GM21390 (cell line): ENCODE measurements around the gene NUDT15.
"Not testable (repeated sequence)": the region's sequence is repeated elsewhere in the genome, so short reads cannot be mapped to it uniquely, and the experiment has no call there.

ENCODE experiments used
- ATAC-seq: cut with Tn5 transposase; IDR thresholded peaks from one replicate; pipeline ENCODE4 v1.9.1; 2021; ENCODE audit not compliant: unreplicated experiment

Gene NUDT15

DNA sequence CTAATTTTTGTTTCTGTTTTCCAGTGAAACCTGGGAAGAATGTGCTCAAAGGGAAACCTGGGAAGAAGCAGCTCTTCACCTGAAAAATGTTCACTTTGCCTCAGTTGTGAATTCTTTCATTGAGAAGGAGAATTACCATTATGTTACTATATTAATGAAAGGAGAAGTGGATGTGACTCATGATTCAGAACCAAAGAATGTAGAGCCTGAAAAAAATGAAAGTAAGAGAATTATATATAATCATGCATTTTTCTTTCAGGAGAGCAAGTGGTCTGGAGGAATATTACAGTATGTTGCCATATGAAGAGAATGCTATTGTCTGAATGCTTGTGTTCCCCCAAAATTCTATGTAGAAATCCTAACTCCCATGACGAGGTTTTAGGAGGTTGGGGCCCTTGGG, 3.4 kb downstream of the NUDT15 start:
- no peak for ATAC-seq

DNA sequence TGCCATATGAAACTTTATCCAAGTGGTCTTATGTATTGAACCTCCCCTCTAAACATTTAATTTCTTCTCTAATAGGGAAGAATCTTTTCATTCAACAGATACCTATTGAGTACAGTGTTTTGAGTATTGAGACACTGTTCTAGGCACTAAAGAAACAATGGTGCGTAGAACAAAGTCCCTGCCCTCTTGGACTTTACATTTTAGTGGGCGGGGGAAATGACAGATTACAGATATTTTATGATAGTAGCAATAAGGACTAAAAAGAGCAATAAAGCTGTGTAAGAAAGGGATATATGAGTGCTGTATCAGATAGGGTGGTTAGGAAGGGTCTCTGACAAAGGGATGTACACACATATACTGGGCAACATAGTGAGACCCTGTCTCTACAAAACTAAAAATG, 5.4 kb downstream of the NUDT15 start:
- no peak for ATAC-seq

DNA sequence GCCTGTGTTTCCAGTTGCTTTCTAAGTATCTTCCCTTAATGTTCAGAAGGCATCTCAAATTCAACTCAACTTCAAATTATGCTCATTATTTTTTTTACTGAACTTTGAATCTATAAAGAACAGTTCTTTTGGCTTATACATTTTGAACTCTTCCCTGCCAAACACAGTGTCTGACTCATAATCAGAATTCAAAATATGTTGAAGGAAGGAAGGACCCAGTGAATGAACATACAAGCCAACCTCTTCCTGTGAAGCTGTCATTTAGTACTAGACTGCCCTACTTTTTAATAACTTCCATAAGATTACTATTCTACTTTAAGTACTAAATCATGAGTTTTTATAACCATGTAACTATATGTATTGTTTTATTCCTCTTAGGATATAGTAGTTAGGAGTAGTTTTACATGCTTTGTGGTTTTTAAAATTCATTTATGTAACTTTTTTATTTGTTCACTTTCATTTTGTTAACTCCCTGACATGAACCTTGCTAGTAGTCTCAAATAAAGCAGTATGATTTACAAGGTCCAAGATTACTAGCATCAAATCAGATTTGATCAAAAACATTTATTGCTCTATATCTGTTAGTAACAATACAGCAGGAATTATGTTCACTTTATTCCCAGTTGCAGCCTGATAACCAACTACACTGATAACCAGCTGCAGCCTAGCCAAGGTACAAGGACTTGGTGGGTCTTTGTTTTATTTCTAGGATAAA, 6.4 kb downstream of the NUDT15 start:
- ATAC-seq = no peak

DNA sequence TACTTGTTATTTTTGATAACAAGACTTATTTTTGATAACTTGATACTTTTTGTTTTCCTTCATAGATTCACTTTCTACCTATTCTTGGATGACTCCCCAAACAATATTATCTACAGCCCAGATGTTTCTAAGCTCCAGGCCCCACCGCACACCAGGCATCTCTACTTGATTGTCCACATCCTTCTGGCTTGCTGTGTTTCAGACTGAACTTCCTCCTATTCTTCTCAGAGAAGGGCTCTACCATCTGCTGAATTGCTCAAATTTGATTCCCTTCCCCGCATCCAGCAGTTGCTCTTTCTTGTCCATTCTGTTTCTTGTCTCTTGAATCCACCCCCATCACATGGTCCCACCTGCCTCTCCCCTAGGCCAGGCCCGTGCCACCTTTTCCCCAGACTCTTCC, 13.0 kb downstream of the NUDT15 start:
- no peak for ATAC-seq

DNA sequence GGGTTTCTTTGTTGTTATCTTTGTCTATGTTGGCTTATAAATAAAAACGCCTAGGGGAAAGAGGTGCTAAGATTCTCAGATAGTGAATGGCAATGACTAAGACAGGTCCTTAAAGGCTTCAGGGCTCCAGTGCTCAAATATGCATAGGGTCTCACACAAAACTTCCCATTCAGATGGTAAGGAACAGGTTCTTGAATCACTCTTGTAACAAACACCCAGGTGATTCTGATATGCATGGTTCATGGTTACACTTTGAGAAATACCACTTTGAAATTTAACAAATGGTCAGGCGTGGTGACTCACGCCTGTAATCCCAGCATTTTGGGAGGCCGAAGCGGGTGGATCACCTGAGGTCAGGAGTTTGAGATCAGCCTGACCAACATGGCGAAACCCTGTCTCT, 17.1 kb downstream of the NUDT15 start:
- ATAC-seq = no peak

DNA sequence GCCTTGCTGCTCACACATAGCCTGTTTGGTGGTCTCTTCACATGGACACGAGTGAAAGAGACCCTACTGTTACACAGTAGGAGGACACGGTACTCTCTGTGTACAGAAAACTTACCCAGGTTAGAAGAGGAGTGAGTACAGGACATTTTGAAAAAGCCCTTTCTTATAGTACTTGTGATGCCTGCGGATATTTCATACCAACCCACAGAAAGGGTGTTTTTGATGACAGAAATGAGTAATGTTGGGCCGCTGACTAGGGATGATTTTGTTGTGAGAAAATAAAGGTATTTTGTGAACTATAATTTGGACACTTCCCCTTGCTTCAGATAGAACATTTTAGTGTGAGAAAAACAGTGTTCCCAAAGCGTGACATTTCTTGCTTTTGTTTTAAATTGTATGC, 18.2 kb downstream of the NUDT15 start:
- no peak for ATAC-seq

DNA sequence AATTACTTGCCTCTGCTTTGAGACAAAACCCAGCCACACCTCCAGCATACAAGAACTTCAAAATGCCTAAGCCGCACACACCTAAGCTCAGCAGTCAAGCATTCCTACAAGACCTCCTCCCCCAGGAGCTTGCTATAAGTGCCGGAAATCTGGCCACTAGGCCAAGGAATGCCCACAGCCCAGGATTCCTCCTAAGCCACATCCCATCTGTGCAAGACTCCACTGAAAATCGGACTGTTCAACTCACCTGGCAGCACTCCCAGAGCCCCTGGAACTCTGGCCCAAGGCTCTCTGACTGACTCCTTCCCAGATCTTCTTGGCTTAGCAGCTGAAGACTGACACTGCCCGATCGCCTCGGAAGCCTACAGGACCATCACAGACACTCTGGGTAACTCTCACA, 21.0 kb downstream of the NUDT15 start:
- not testable (repeated sequence) for ATAC-seq

DNA sequence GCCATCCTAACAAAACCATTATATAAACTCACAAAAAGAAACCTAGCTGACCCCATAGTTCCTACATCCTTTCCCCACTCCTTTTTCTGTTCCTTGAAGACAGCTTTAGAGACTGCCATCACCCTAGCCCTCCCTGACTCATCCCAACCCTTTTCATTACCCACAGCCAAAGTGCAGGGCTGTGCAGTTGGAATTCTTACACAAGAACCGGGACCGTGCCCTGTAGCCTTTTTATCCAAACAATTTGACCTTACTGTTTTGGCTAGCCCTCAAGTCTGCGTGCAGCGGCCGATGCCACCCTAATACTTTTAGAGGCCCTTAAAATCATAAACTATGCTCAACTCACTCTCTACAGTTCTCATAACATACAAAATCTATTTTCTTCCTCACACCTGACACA, 22.4 kb downstream of the NUDT15 start:
- ATAC-seq = not testable (repeated sequence)

DNA sequence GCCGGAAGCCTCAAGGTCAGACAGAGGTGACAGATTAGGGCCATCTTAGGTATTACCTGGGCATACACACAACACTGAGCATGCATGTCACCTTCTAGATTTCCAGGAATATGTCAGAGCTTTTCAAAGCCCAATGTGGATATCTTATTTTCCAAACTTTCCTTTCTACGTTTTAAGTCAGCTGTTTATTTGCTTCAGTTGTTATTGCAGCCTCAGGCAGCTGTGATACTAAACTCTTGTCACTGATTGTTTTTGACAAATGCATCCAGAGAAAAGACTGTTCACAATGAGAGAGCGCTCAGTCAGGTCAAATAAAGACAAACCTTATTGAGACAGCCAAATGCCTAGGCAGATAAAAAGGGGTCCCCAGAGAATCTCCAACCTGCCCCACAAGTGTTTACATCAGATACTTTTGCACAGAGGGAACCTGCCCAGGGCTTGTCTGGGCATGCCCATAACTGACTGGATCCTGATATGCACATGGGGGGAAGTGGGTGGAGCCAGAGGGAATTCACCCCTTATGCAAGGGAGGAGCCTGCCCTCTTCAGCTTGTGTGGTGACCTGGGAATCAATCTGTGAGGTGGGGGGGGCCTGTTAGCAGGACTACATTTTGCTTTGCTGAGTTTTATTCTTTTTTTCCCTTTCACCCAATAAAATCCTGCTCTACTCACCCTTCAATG, 28.9 kb downstream of the NUDT15 start:
- peak; percentile 53 for ATAC-seq

DNA sequence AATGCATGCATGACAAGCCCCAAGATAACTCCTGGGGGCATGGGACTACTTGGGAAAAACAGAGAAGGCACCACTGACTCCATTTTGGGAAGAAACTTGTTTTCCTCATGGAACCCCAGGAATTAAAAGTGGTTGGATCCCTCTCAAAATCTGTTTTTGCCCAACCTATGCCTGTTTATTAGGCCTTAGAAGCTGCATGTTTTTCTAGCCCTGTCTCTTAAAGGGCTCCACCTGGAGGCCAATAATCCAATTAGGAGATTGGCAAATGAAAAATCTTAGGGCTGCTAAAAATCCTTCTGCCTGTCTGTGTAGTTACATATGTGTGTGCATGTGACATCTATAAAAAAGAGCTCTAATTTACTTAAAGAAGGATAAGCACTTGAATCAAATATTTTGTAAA, 30.5 kb downstream of the NUDT15 start:
- no peak for ATAC-seq

DNA sequence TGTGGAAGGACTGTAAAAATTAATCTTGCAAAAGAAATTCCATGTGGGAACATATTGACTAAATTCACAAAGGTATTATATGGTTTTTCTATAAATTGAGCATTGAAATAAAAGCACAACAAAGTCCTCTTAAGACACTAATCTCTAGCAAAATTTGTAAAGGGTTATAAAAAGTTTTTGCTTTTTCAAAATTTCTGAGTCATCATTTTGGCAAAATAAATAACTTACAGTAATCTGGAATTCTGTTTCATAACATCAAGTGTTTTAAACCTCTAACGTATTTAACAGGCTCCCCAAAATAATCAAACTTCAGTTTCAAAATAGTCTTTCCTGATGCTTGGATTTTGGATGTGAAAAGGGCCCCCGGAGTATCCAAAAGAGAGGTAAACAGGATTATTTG, 31.4 kb downstream of the NUDT15 start:
- ATAC-seq = no peak

DNA sequence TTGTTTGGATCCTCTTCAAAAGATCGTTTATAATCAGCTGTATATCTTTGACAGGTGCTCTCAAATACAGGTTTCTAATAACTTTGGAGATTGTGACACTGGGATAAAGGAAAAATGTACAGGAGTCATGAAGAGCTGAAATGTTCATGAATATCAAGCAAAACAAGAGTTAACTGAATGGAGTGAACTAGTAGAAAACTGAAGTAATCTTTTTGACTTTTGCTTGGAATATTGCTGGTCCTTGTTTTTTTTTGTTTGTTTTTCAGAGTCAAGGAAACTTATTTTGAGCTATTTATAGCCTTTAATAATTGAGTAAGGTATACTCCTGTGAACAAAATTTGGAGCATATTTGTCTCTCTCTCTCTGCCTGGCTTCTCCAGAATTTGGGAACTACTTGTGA, 32.0 kb downstream of the NUDT15 start:
- no peak for ATAC-seq

DNA sequence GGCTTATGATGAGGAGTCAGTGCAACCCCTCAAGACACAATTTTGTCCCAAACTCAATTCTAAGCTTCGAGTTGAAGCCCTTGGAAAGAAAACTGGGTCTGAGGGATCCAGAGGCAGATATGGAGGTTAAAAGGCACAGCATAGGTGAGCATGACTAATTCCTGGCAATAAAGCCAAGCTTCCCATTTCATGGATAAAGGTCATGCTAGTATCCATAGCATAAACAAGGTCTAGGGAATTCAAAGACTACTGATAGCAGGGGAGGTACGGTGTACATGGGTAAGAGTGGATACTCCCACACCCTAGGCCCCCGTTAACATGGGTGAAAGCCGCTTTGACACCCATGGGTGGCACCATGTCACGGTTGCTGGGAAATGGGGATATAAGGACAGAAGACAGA, 33.4 kb downstream of the NUDT15 start:
- no peak for ATAC-seq

DNA sequence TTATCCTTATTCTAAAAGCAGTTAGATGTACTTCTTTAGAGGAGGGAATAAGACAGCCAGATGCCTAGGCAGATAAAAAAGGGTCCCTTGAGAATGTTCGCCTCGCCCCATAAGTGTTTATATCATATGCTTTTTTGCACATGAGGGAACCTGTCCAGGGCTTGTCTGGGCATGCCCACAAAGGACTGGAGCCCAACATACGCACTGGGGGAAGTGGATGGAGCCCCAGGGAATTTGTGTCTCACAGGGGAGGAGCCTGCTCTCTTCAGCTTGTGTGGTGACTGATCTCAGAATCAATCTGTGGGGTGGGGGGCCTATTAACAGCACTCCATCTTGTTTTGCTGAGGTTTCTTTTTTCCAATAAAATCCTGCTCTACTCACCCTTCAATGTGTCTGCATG, 34.8 kb downstream of the NUDT15 start:
- ATAC-seq = no peak

DNA sequence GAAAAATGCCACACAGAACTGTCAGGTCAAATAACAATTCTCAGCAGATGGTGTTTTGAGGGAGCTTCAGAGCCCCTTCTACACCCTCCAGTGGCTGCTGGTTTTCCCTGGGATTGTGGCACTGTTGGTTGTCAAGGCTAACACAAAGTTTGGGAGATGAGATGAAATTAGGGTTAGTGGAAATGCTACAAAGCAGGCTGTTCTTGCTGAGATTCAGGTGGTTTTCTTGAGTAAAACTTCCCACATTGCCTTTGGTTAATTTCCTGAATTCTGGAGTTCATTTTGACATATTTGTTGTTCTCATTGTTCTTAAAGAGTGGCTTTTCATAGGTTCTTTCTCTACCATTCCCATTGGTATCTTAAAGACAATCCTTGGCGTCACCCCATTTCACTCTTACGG, 35.3 kb downstream of the NUDT15 start:
- no peak for ATAC-seq

DNA sequence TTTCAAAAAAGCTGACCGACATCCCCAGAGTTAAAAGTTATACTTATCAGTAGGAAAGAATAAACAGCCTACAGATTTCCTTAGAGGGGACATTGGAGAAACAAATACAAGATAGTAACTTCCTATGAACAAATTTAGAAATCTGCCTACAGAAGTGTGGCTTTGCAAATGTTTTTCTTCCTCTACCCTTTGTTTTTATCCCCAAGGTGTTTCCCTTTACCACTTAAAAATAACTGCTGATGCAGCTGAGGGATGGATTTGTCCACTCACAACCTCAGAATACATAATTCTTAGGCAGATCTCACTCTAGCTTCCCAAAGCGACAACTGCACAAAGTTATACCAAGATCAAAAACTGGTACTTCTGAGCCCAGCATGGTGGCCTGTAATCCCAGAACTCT, 36.5 kb downstream of the NUDT15 start:
- ATAC-seq = no peak

DNA sequence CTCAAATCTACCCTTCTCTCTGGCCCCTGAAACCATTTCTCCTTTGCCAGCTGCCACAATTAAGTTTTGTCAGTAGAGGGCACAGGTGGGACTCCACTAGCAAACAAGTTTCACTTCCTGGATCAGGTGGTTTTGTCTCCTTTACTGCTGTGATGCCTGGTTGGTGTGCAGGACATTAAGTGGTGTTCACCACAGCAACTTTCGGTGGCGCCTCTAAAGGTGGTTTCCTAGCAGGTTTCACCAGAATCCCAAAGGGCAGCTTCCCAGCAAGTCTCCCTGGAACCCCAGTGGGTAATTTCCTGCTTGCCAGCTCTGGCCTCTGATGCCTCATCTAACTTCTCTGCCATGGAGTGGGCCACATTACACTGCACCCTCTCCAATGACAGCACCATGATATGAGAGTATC, 40.7 kb downstream of the NUDT15 start:
- ATAC-seq = peak; percentile 99

DNA sequence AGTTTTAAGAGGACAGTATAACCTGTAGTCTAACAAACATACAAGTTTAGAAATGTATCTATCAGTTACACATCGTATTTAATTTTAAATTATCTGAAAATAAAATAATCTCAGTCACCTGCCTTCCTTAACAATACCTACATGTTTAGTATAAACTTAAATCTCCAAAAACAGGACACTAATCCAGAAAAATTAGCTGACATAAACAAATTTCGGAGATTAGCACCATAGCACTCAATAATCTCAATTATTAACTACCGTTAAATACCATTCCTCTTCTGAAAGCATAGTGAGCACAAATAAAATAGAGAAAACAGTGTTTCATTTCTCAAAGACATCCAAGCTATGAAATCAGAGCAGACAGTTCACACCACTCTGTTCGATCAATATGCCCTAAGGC, 44.2 kb downstream of the NUDT15 start:
- ATAC-seq = no peak

DNA sequence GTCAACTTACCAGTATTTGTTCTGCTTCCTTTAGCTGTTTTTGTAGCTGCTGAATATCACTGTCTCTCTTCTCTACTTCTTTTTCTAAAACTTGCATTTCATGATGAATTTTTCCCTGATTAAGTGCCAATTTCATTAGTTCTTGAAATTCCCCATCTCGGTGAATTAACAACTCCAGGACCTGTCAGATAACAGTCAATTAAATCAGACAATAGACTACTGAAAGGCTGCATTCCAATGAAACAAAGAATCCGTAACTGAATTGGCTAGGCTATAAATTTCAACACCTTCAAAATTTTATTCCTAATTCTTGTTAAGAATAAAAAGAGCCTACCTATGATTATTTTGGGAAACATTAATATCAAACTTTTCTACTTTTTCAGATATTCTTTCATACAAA, 48.7 kb downstream of the NUDT15 start:
- ATAC-seq = no peak

DNA sequence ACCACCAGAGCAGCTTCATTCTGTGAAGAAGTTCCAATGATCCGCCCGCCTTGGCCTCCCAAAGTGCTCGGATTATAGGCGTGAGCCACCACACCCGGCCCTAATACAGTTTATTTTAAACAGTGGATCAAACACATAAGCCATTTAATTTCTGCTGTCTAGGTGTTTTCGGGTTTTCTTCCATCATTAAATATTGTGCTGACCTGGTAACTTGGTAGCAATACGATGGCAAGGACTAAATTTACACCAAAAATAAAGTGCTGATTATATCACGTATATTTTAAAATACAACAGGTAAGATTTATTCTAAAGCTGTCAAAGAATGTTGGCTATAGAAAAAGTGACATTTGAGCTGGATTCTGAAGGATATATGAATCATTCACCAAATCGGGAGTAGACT, 56.1 kb downstream of the NUDT15 start:
- ATAC-seq = no peak

DNA sequence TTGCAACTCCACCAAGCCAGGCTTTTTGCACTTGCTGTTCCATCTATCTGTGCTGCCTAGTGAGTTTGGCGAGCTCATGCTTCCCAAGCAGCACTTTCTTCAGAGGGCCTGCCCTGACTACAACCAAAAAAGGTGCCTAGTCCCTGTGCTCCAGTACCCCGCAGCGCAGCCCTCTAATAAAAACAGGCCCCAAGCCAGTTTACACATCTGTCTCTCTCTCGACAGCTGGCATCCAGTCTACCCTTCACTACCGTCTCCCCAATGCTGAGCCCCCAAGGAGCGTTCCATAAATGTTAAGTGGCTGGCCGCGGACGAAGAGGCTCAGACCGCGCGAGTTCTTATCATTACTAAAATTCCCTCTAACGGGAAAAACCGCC, 56.9 kb downstream of the NUDT15 start:
- peak; percentile 19 for ATAC-seq

DNA sequence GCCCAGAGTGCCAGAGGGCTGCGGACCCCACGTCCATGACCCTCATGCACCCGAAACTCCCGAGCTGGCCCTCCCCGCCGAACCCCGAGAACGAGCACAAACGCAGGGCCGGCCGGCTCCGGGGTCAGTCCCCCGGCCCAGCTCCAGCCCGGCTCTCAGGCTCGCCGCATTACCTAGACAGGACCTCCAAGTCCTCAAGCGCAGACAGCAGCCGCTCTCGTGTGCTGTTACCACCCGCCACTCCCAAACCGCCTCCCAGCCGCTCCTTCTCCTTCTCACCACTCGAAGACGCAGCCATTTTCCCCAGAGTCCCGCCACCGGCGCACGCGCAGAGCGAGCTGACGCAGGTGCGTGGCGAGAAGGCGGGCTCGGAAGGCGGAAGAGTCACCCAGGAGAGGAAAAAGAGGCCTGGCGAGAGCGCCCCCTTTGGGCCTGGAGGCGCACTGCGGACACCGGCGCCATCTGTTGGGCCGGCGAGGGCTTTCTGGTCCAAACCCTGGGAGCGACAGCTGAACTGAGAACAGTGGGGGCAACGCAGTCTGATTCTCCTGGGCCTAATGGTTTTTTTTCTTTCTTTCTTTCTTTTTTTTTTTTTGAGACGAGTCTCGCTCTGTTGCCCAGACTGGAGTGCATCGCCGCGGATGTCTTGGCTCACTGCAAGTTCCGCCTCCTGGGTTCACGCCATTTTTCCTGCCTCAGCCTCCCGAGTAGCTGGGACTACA, 57.4 kb downstream of the NUDT15 start, which contains the start of gene MED4:
Gene MED4, minus strand, starts transcription at position 324 of the 722 bp plus-strand sequence. Its CDS starts 26 bp downstream, at position 298.
- peak; percentile 93 for ATAC-seq
